ENCODE results near the gene CDKN2D.

DNA sequence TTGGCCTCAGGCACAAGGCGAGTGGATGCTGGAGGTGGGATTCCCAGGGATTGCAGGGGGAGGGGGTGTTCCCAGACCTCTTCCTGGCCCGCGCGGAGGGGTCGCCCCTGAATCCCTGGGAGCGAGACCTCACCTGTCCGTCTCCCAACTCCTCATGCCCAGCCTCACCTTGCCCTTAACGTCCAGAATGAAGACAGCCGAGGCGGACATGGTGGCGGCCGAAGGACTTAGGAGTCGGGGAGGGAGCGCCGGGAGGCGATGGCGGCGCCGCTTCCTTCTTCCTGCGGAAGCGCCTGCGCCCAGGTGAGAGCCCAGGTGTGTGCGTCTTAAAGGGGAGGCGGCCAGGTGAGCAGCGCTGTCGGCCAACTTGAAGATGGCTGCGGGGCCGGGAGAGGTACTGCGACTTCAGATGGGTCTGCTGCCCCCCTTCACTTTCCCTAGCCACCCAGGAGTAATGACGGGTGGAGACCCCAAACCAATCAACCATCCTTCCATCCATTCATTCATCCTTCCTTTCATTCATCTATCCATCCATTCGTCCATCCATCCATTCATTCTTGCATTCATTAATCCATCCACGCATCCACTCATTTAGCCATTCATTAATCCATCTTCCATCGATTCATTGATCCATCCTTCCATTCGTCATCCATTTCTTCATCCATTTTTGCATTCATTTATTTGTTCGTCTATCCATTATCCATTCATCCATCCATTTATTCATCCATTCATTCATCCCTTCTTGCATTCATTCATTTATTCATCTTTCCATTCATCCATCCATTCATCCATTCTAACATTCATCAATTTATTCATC is 18.5 kb upstream of the CDKN2D start, which contains the start of gene AP1M2:
- TF ChIP-seq EZH2 (IDR thresholded peaks at IDR 0.05; ENCODE audit: borderline replicate concordance) (no peak), EZH2phosphoT487 (IDR thresholded peaks at IDR 0.05; ENCODE audit: low read depth, severe bottlenecking, unreplicated experiment) (no peak)
- TF ChIP-seq, protein P1, sequence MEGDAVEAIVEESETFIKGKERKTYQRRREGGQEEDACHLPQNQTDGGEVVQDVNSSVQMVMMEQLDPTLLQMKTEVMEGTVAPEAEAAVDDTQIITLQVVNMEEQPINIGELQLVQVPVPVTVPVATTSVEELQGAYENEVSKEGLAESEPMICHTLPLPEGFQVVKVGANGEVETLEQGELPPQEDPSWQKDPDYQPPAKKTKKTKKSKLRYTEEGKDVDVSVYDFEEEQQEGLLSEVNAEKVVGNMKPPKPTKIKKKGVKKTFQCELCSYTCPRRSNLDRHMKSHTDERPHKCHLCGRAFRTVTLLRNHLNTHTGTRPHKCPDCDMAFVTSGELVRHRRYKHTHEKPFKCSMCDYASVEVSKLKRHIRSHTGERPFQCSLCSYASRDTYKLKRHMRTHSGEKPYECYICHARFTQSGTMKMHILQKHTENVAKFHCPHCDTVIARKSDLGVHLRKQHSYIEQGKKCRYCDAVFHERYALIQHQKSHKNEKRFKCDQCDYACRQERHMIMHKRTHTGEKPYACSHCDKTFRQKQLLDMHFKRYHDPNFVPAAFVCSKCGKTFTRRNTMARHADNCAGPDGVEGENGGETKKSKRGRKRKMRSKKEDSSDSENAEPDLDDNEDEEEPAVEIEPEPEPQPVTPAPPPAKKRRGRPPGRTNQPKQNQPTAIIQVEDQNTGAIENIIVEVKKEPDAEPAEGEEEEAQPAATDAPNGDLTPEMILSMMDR (IDR thresholded peaks at IDR 0.05; ENCODE audit: poor library complexity): no peak

Data from hepatocyte (in vitro differentiated cells).